HepG2 (cell line): ENCODE measurements around the gene SEMA4A. TPM values are rescaled to one million over a fixed set of nuclear protein-coding genes. Genes with fewer than 3 reads are reported as not detected.
A peak's percentile ranks its signal among the peaks of the same experiment; 100 is the strongest.

ENCODE experiments used
- AHDC1 ChIP-seq: sonication (generic); formaldehyde crosslinking; IDR thresholded peaks from 2 replicates; pipeline ENCODE4 v1.5.1; 2020; ENCODE audit warnings: mild to moderate bottlenecking, missing genetic modification reagents, borderline replicate concordance
- CREB1 ChIP-seq, 2 experiments: fragments of 450-650 bp in 1 of 2; IDR thresholded peaks; 2 replicates each; pipeline ENCODE4 v1.6.1; 2016 to 2017; ENCODE audit warnings: control low read depth in 1 of 2, mild to moderate bottlenecking in 1 of 2, missing compliant biosample characterization in 1 of 2, missing genetic modification characterization in 1 of 2
- GATAD2A ChIP-seq: IDR thresholded peaks from 2 replicates; pipeline ENCODE4 v1.6.1; 2016
- HDAC1 ChIP-seq: sonication (generic); formaldehyde crosslinking; IDR thresholded peaks from 2 replicates; pipeline ENCODE4 v1.5.1; 2020; ENCODE audit warnings: mild to moderate bottlenecking, missing genetic modification reagents
- IRF2 ChIP-seq: IDR thresholded peaks from 2 replicates; pipeline ENCODE4 v1.6.1; 2018; ENCODE audit warnings: missing genetic modification reagents, missing compliant biosample characterization
- MEIS1 ChIP-seq: sonication (generic); formaldehyde crosslinking; IDR thresholded peaks from 2 replicates; pipeline ENCODE4 v1.9.0; 2021; ENCODE audit warnings: mild to moderate bottlenecking, missing genetic modification reagents, moderate library complexity, borderline replicate concordance
- NR3C1 ChIP-seq: sonication (generic); formaldehyde crosslinking; IDR thresholded peaks from 2 replicates; pipeline ENCODE4 v1.4.0; 2020; ENCODE audit warnings: missing genetic modification reagents
- PCBP1 ChIP-seq: fragments of 200-400 bp; formaldehyde crosslinking; IDR thresholded peaks from 2 replicates; pipeline ENCODE4 v1.6.1; 2017; ENCODE audit warnings: mild to moderate bottlenecking, low read depth, low read length, borderline replicate concordance
- ZNF234 ChIP-seq: sonication (generic); formaldehyde crosslinking; conservative IDR thresholded peaks from 2 replicates; pipeline ENCODE4 v1.5.1; 2020; ENCODE audit warnings: mild to moderate bottlenecking, missing genetic modification reagents
- ZNF337 ChIP-seq: sonication (generic); formaldehyde crosslinking; IDR thresholded peaks from 2 replicates; pipeline ENCODE4 v1.5.1; 2020; ENCODE audit warnings: missing genetic modification reagents, low read depth, mild to moderate bottlenecking, borderline replicate concordance
- ZNF431 ChIP-seq: sonication (generic); formaldehyde crosslinking; IDR thresholded peaks from 2 replicates; pipeline ENCODE4 v1.9.0; 2022; ENCODE audit warnings: missing genetic modification reagents, low read depth, mild to moderate bottlenecking, borderline replicate concordance
- ZNF605 ChIP-seq: sonication (generic); formaldehyde crosslinking; IDR thresholded peaks from 2 replicates; pipeline ENCODE4 v1.8.0; 2022; ENCODE audit warnings: mild to moderate bottlenecking, missing genetic modification reagents
- ZNF781 ChIP-seq: sonication (generic); formaldehyde crosslinking; IDR thresholded peaks from 2 replicates; pipeline ENCODE4 v1.5.1; 2020; ENCODE audit warnings: borderline replicate concordance, mild to moderate bottlenecking, missing genetic modification reagents; ENCODE audit errors: not compliant biosample characterization
- polyA plus RNA-seq, 8 experiments: library from polyadenylated mRNA; depleted of rRNA in 3 of 8; stranded (reverse) in 7 of 8; unstranded in 1 of 8; fragments of >200 nt; fragmentation: Illumina TruSeq in 4 of 8; extraction: Trizol in 4 of 8; gene quantifications; 2 replicates each; pipeline versions ENCODE4 v1.2.1 to v1.2.3, GENCODE V29; 2011 to 2016; ENCODE audit warnings: low read depth in 4 of 8, missing spikeins in 1 of 8, mixed read lengths in 1 of 8; ENCODE audit not compliant: insufficient read depth in 1 of 8
- total RNA-seq, 5 experiments: library from RNA; depleted of rRNA; stranded (reverse); fragments of >200 nt; fragmentation: Illumina TruSeq; extraction: Trizol; gene quantifications; 2 replicates each; pipeline ENCODE4 v1.2.3, GENCODE V29; 2016; ENCODE audit warnings: low read depth in 1 of 5
- TF ChIP-seq, protein P1 (sequence below): sonication (generic); formaldehyde crosslinking; IDR thresholded peaks from 2 replicates; pipeline ENCODE4 v1.5.1; 2020; ENCODE audit warnings: mild to moderate bottlenecking, moderate library complexity, missing genetic modification reagents
- TF ChIP-seq, protein P2 (sequence below): sonication (generic); formaldehyde crosslinking; IDR thresholded peaks from 2 replicates; pipeline ENCODE4 v1.4.0; 2020; ENCODE audit warnings: mild to moderate bottlenecking, missing genetic modification reagents, borderline replicate concordance

Gene SEMA4A
- total and polyA plus RNA-seq, 2 of the 13 experiments (the other 11 are each of a cell fraction or from before 2014, with no cell fraction given) = 0.09 to 0.20 TPM

GRCh38 chr1:156123356-156124196 lies 29.8 kb upstream of the SEMA4A start (continued):
- TF ChIP-seq, protein P1, sequence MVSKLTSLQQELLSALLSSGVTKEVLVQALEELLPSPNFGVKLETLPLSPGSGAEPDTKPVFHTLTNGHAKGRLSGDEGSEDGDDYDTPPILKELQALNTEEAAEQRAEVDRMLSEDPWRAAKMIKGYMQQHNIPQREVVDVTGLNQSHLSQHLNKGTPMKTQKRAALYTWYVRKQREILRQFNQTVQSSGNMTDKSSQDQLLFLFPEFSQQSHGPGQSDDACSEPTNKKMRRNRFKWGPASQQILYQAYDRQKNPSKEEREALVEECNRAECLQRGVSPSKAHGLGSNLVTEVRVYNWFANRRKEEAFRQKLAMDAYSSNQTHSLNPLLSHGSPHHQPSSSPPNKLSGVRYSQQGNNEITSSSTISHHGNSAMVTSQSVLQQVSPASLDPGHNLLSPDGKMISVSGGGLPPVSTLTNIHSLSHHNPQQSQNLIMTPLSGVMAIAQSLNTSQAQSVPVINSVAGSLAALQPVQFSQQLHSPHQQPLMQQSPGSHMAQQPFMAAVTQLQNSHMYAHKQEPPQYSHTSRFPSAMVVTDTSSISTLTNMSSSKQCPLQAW (CRISPR knock-in tag) = peak; percentile 55
- 0 out of 2 replicates have a peak, but pooled peaks have one; percentile 61 for TF ChIP-seq ZNF431
- 0 out of 2 replicates have a peak, but pooled peaks have one; percentile 42 for TF ChIP-seq ZNF234 (CRISPR knock-in tag)
- peak; percentile 19 for TF ChIP-seq ZNF781 (CRISPR knock-in tag)
- TF ChIP-seq HDAC1 = peak; percentile 53; the same call in 1 of the 2 replicates
- peak; percentile 38; the same call in 1 of the 2 replicates for TF ChIP-seq IRF2 (CRISPR knock-in tag)
- peak; percentile 54; the same call in 1 of the 2 replicates for TF ChIP-seq MEIS1 (CRISPR knock-in tag)
- TF ChIP-seq GATAD2A (CRISPR knock-in tag) = peak; percentile 90
- no peak for TF ChIP-seq CREB1 (IDR thresholded peaks at IDR 0.05)
- peak; percentile 45 for TF ChIP-seq CREB1 (CRISPR knock-in tag; IDR thresholded peaks at IDR 0.05)
- no peak for TF ChIP-seq PCBP1
- no peak for TF ChIP-seq ZNF337 (CRISPR knock-in tag)
- TF ChIP-seq AHDC1 (CRISPR knock-in tag) = peak; percentile 33; the same call in 1 of the 2 replicates
- TF ChIP-seq, protein P2, sequence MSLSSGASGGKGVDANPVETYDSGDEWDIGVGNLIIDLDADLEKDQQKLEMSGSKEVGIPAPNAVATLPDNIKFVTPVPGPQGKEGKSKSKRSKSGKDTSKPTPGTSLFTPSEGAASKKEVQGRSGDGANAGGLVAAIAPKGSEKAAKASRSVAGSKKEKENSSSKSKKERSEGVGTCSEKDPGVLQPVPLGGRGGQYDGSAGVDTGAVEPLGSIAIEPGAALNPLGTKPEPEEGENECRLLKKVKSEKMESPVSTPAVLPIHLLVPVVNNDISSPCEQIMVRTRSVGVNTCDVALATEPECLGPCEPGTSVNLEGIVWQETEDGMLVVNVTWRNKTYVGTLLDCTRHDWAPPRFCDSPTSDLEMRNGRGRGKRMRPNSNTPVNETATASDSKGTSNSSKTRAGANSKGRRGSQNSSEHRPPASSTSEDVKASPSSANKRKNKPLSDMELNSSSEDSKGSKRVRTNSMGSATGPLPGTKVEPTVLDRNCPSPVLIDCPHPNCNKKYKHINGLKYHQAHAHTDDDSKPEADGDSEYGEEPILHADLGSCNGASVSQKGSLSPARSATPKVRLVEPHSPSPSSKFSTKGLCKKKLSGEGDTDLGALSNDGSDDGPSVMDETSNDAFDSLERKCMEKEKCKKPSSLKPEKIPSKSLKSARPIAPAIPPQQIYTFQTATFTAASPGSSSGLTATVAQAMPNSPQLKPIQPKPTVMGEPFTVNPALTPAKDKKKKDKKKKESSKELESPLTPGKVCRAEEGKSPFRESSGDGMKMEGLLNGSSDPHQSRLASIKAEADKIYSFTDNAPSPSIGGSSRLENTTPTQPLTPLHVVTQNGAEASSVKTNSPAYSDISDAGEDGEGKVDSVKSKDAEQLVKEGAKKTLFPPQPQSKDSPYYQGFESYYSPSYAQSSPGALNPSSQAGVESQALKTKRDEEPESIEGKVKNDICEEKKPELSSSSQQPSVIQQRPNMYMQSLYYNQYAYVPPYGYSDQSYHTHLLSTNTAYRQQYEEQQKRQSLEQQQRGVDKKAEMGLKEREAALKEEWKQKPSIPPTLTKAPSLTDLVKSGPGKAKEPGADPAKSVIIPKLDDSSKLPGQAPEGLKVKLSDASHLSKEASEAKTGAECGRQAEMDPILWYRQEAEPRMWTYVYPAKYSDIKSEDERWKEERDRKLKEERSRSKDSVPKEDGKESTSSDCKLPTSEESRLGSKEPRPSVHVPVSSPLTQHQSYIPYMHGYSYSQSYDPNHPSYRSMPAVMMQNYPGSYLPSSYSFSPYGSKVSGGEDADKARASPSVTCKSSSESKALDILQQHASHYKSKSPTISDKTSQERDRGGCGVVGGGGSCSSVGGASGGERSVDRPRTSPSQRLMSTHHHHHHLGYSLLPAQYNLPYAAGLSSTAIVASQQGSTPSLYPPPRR (CRISPR knock-in tag) = peak; percentile 37; the same call in 1 of the 2 replicates
- no peak for TF ChIP-seq NR3C1 (CRISPR knock-in tag)
- TF ChIP-seq ZNF605 (CRISPR knock-in tag) = peak; percentile 39; the same call in 1 of the 2 replicates
